GM18526 (cell line): ENCODE results near the gene HOXA13.

Source experiments
- POLR2A ChIP-seq: IDR thresholded peaks from 3 replicates; pipeline ENCODE4 v1.6.1; 2011; ENCODE audit not compliant: insufficient read length; ENCODE audit errors: extremely low read depth

HOXA13 gene

GRCh38 chr7:27184337-27185012 lies 15.4 kb downstream of the HOXA13 start:
- no peak for TF ChIP-seq POLR2A

DNA sequence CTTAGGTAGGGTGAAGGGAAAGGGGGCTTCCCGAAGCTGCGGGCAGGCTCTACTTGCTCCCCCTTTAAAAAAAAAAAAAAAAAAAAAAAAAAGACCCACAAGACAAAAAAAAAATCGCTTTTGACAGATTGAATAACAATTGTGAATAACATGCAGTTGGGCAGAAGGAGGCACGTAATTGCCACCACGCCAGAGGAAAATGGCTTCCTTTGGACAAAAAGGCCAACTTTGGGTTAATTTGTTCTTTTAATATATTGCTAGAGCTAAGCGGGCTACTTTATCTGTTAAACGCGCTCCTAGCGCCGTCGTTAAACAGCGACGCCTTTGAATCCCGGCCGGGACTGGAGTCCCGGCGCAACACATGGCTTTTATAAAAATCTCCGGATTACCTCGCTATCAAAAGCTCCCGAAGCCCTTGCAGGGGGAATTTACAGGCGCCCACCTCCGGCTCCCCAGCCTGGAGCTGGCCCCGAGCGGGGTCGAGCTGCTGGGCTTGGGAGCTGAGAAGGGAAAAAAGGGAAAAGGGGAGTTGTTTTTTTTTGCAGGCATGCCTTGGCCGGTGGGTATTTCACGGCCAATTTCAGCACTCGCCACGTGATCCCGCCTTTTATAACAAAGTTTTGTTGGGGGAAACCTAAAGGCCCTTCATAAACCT lies 16.1 kb downstream of the HOXA13 start:
- TF ChIP-seq POLR2A = no peak

- TF ChIP-seq POLR2A = no peak
Observed at GRCh38 chr7:27182861-27183681, 16.8 kb downstream of the HOXA13 start.

DNA sequence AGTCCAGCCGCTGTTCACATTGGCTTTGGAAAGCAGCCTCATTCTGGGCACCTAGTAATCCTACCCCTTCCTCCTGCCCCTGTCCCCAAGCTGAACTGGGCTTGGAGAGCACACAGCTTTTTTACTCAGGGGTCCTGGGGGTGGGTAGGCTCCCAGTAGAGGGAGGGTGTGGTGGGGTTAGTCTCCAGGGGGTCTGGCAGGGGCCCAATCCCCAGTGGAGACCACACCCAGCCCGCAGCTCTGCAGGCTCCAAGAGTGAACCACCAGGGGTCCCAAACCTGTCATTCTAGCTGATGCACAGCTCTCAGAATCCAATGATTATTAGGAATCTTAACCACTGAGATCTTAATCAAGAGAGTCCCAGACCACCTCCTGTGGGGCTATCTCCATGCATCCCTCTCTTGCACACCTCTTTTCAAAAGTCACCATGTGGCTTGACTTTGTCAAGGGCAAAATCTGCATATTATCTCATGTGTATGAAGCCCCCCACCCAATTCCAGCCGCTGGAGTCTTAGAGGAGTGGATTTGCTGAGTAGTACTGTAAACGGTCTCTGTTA lies 17.5 kb downstream of the HOXA13 start:
- TF ChIP-seq POLR2A = no peak

GRCh38 chr7:27181795-27182275 lies 18.1 kb downstream of the HOXA13 start:
- no peak for TF ChIP-seq POLR2A

DNA sequence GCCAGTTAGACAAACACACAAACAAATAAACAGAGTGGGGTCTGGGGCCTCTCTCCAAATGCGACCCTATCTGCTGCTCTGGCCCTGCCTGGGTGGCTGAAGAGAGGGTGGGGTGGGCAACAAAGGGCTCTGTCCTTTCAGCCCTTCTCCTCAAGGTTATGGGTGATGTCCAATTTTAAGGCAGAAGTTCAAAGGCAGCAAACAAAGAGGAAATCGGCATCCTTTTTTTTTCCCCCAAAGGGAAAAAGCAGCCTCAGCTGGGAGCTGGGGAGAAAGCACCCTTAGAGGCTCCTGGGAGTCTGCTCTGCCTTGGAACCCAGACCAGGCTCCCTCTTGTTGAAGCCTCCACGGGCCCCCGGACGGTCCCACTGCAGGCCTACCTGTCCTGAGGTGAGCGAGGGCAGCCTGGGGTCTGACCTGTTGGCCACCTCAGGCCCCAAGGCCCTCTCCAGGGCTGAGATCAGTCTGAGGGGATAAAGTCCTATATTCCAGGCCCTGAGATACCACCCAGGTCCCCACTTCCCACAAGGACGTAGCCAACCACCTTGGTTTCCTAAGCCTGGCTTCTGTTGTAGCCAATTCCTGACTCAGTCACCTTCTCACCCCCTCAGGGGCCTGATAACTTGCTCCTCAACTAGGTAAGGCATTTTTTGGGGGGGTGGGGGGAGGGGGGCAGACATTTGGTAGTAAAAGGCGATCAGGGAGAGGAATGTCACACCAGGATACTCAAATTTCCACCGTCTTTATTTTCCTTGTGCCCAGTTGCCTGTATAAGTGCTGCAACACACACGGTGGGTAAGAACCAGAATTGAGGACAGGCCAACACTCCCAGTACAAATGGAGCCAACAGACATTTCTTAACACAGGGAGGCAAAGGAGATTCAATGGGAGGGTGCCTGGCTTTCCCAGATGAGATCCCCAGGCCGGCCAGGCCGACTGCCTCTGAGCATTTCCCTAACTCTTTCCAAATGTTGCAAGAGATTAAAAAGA lies 19.2 kb downstream of the HOXA13 start:
- TF ChIP-seq POLR2A = no peak

DNA sequence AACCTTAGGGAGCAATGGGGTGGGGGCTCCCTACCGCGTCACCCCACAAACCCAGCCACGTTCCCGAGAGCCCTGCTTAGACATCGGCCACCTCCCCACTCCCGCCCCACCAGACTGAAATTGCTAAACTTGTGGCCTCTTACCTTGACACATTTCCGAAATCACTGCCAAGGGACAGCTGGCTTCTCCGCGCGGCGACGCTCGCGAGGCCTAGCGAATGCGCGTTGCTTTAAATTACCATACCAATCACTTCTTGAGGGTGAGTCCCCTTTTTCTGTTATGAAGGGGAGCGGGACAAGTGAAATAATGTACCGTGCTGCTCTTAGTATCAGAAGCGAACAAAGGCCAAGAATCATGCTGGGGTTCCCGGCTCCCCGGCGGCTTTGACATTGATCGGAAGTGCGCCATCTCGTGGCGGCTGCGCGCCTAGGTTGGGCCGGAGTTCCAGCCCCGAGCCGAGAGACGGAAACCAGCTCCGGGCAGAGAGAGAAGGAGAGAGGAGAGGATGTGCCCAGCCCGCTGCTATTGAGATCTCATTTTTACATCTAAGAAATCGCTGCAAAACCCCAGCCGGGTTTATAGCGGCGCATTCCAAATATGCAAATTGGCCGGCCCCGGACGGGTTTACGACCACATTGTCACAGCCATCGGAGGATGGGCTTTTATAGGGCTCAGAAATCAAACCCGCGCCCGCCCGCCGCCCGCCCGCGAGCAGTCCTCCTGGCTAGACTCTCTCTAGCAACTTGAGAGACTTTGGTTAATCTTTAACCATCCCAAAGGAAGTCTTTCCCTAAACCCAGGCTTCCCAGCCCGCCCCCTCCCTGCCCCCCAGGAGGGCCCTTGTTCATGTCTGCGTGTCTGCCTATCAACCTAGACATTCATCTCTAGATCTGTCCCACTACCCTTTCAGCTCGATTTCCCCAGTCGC lies 20.1 kb downstream of the HOXA13 start:
- no peak for TF ChIP-seq POLR2A

DNA sequence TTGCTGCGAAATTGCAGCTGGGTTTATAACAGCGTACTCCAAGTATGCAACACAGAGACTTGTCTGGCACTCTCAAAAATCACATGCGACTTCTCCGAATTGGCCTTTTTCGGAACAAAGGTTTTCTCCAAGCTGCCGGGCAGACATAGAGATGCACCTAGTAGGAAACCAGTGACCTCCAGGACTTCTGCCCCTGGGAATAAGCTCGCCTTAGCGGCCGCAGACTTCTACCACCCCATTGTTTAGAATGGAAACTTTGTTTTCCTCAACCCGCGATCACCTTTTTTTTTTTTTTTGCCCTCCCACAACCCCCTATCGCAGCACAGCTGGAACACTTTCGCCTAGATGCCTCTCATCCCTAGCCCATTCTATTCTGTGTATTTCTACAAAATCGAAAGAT lies 20.9 kb downstream of the HOXA13 start:
- TF ChIP-seq POLR2A = no peak

DNA sequence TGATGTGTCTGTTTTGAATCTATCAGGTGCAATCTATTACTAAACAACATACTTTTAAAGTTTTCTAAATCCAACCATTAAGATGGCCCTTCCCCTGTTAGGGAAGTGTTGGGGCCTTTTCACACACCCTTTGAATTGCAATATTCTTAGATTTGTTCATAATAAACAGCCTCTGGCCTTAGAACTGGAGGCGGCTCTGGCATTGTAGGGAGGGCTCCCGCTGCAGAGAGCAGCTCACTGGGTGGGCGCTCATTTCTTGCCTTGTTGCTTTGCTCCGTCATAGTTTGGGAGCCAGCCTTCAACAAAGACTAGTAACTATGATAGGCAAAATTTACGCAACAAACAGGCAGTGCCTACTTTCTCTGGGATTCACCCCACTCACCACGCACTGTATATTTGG lies 21.5 kb downstream of the HOXA13 start:
- TF ChIP-seq POLR2A = no peak

- TF ChIP-seq POLR2A = no peak
Observed at GRCh38 chr7:27177795-27178320, 22.0 kb downstream of the HOXA13 start.

DNA sequence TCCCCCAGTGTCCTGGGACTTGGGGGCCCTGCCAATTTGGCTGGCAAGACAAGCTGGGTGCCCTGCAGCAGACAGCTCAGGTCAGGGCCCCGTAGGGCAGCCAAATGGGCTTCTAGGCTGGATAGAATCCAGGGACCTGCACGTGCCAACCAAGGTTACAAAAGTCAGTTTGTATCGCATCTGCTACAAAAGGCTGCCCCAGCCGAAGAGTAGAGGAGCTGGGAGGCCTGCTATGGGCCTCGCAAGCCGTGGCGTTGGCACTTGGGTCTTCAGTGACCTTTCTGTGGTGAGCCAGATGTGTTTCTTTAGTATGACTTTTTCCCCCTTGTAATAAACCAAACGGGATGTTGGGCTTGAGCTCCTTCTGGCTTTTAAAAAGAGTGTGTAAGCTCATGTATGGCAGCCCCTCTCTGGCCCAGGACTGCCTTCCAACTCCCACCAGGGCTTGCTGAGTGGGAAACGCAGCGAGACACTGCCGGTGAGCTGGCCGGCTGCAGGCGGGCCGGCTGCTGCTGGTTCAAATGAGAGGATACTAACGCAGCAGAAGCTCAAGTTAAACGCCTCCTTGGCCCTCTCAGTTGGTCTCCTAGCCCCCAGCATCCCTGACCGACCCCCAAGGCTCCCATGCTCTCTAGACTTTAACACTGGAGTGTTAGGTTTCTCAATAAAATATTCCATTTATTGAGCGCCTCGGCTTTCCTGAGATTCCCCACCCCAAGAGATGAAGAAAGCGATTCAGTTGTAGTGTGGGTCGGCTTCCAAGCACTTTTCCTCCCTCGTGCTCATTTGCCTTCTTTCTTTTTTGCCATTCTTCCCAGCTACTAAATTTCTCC lies 22.7 kb downstream of the HOXA13 start:
- no peak for TF ChIP-seq POLR2A

DNA sequence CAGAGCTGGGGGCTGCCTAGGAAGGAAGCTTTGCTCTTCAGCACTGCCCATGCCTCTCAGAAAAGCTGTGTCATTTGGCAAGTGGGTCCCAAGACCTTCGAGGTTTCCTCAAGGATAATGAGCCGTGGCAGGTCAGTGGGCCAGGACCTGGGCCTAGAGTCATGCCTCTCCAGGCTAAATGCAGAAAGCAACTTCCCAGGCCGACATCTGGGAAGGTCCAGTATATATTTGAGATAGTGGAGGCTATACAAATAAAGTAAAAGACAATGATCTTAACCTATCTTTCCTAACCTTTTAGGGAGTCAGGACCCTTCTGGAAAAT lies 23.4 kb downstream of the HOXA13 start:
- TF ChIP-seq POLR2A = no peak
